Neuronal stem cell (in vitro differentiated cells): ENCODE results near the gene DIP2B.

Source experiments
- DNase-seq: peaks from one replicate; pipeline ENCODE4 v3.0.0-alpha.2; 2013; ENCODE audit warnings: low spot score
- H2AFZ ChIP-seq: one replicate; pipeline ENCODE4 v1.6.1; 2013; ENCODE audit warnings: mild to moderate bottlenecking, low read length, inconsistent platforms
- H2AK5ac ChIP-seq: 2 replicates; pipeline ENCODE4 v1.6.1; 2013; ENCODE audit warnings: low read depth, mild to moderate bottlenecking, inconsistent platforms, low read length, moderate library complexity, mixed read lengths
- H2BK120ac ChIP-seq: 2 replicates; pipeline ENCODE4 v1.6.1; 2013; ENCODE audit warnings: low read depth, mild to moderate bottlenecking, inconsistent platforms, low read length, moderate library complexity, mixed read lengths
- H2BK12ac ChIP-seq: one replicate; pipeline ENCODE4 v1.6.1; 2013; ENCODE audit warnings: low read length, inconsistent platforms
- H2BK15ac ChIP-seq: 2 replicates; pipeline ENCODE4 v1.6.1; 2013; ENCODE audit warnings: mild to moderate bottlenecking, low read length, inconsistent platforms, mixed read lengths
- H2BK5ac ChIP-seq: one replicate; pipeline ENCODE4 v1.6.1; 2013; ENCODE audit warnings: inconsistent platforms, mild to moderate bottlenecking, low read length, moderate library complexity
- H3K14ac ChIP-seq: one replicate; pipeline ENCODE4 v1.6.1; 2013; ENCODE audit warnings: low read length, inconsistent platforms
- H3K18ac ChIP-seq: 2 replicates; pipeline ENCODE4 v1.6.1; 2013; ENCODE audit warnings: low read length, inconsistent platforms
- H3K23ac ChIP-seq: 2 replicates; pipeline ENCODE4 v1.6.1; 2013; ENCODE audit warnings: low read depth, mild to moderate bottlenecking, mixed read lengths, low read length, inconsistent platforms; ENCODE audit not compliant: poor library complexity
- H3K27ac ChIP-seq: replicated peaks from 3 replicates; pipeline ENCODE4 v1.5.1; 2013; ENCODE audit warnings: low read length, inconsistent platforms
- H3K27me3 ChIP-seq, 3 experiments: 2 replicates each; pipeline ENCODE4 v1.6.1; 2013; ENCODE audit warnings: low read length in 3 of 3, mild to moderate bottlenecking in 2 of 3, inconsistent platforms in 1 of 3, low read depth in 1 of 3, mixed read lengths in 1 of 3, moderate library complexity in 1 of 3; ENCODE audit not compliant: control insufficient read depth in 3 of 3, insufficient read depth in 3 of 3
- H3K36me3 ChIP-seq, 2 donors: replicated peaks in 1 of 2; 2 replicates each; pipeline ENCODE4 v1.6.1; 2013; ENCODE audit warnings: low read length in 2 of 2; ENCODE audit not compliant: control insufficient read depth in 2 of 2, insufficient read depth in 2 of 2
- H3K4ac ChIP-seq: 2 replicates; pipeline ENCODE4 v1.6.1; 2013; ENCODE audit warnings: inconsistent platforms, mild to moderate bottlenecking, low read length, moderate library complexity
- H3K4me1 ChIP-seq, 2 donors: 1 replicate in 1 of 2; 2 replicates in 1 of 2; pipeline ENCODE4 v1.6.1; 2013; ENCODE audit warnings: low read length in 2 of 2, low read depth in 1 of 2; ENCODE audit not compliant: control insufficient read depth in 2 of 2, insufficient read depth in 1 of 2
- H3K4me2 ChIP-seq: one replicate; pipeline ENCODE4 v1.6.1; 2013; ENCODE audit warnings: mild to moderate bottlenecking, low read length, inconsistent platforms; ENCODE audit not compliant: insufficient read depth, poor library complexity, severe bottlenecking
- H3K4me3 ChIP-seq, 2 donors: 2 replicates each; pipeline ENCODE4 v1.5.1; 2013; ENCODE audit warnings: low read length in 2 of 2, mild to moderate bottlenecking in 2 of 2, inconsistent platforms in 1 of 2, moderate library complexity in 1 of 2
- H3K79me1 ChIP-seq: one replicate; pipeline ENCODE4 v1.6.1; 2013; ENCODE audit warnings: low read depth, mild to moderate bottlenecking, inconsistent platforms, low read length, moderate library complexity
- H3K9ac ChIP-seq: one replicate; pipeline ENCODE4 v1.6.1; 2013; ENCODE audit warnings: mild to moderate bottlenecking, low read depth, low read length, inconsistent platforms; ENCODE audit not compliant: poor library complexity
- H3K9me3 ChIP-seq, 2 donors: replicated peaks in 1 of 2; 2 replicates each; pipeline versions ENCODE3 to v1.6.1; 2013; ENCODE audit warnings: low read length in 2 of 2, mild to moderate bottlenecking in 2 of 2, inconsistent platforms in 1 of 2, low read depth in 1 of 2, mixed read lengths in 1 of 2, moderate library complexity in 1 of 2; ENCODE audit not compliant: control insufficient read depth in 2 of 2, insufficient read depth in 1 of 2
- H4K8ac ChIP-seq: one replicate; pipeline ENCODE4 v1.6.1; 2013; ENCODE audit warnings: low read depth, mild to moderate bottlenecking, inconsistent platforms, low read length, moderate library complexity
- H4K91ac ChIP-seq: one replicate; pipeline ENCODE4 v1.6.1; 2013; ENCODE audit warnings: low read length, low read depth, mild to moderate bottlenecking, inconsistent platforms; ENCODE audit not compliant: poor library complexity
- WGBS, 2 donors: extraction: QIAGEN DNeasy Blood & Tissue Kit; methylation state at CpG; one replicate each; pipeline ENCODE4 v1.1.7; 2013; ENCODE audit warnings: missing lambda C conversion rate in 2 of 2, mixed read lengths in 1 of 2; ENCODE audit not compliant: insufficient read length in 2 of 2, insufficient replicate concordance in 1 of 2; ENCODE audit errors: extremely low coverage in 2 of 2; 5-methylcytosine and 5-hydroxymethylcytosine counted together

Gene DIP2B

DNA sequence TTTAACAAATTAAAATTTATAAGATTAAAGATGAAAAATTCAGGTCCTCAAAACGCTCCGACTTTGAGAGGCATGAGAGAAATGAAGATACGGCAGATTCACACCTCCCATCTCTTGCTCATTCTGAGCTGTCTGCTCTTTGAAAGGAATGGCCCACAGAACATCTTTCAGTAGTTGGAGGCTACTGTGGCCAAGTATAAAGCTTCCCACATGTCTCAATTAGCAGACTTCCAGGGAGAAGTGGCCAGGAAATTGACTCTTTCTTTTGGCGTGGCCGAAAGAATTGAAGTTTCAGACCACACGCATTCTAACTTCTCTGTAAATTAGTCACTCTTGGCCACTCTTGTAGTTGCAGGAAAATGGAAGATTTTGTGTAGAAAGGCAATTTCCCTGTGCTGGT is 129.2 kb downstream of the DIP2B start:
- H3K27me3 ChIP-seq, result no peaks in the 10 kb centered on the region
- H2BK12ac ChIP-seq, result no peak overlapping the region
- H4K91ac ChIP-seq, result no peak overlapping the region
- no peak overlapping the region for H3K18ac ChIP-seq
- no peak overlapping the region for H3K4ac ChIP-seq
- no peak overlapping the region for H2BK120ac ChIP-seq
- no peak overlapping the region for H3K4me3 ChIP-seq
- H3K79me1 ChIP-seq, result no peaks in the 10 kb centered on the region
- no peak overlapping the region for H2AFZ ChIP-seq
- H2BK5ac ChIP-seq, result no peak overlapping the region
- no peak overlapping the region for H3K23ac ChIP-seq
- no peak overlapping the region for H3K4me2 ChIP-seq
- peaks cover 2 to 6% of the 10 kb centered on the region in 2 donors for H3K4me1 ChIP-seq
- H3K9me3 ChIP-seq, result no peaks in the 10 kb centered on the region
- H2BK15ac ChIP-seq, result no peak overlapping the region
- H3K27ac ChIP-seq, result no peak overlapping the region
- peaks cover 0 to 20% of the 10 kb centered on the region in 2 donors for H3K36me3 ChIP-seq
- DNase-seq, result no peak
- no peak overlapping the region for H3K9ac ChIP-seq
- H2AK5ac ChIP-seq, result no peak overlapping the region
- no peak overlapping the region for H4K8ac ChIP-seq
- WGBS, 2 donors, result no CpG with 5 or more reads among the region's 6 CpGs
- H3K14ac ChIP-seq, result no peak overlapping the region

DNA sequence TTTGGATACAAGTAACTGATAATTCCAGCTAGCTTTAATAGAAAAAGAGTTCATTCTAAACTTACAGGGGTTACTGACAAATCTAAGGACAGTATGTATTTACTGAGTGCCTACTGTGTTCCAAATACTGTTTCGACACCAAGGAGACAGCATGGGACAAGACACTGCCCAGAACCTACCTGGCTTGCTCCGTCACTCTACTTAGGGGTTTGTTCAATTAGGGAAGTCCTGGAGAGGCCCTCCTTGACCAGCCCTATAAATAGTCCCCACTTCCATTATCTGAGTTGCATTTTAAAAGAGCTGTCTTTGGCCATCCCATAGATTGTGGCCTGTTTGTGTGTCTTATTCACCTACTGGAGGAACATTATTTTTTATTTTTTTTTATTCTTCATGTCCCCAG is 129.6 kb downstream of the DIP2B start:
- WGBS, 2 donors, result no CpG with 5 or more reads among the region's 2 CpGs
- H2AFZ ChIP-seq, result no peak overlapping the region

DNA sequence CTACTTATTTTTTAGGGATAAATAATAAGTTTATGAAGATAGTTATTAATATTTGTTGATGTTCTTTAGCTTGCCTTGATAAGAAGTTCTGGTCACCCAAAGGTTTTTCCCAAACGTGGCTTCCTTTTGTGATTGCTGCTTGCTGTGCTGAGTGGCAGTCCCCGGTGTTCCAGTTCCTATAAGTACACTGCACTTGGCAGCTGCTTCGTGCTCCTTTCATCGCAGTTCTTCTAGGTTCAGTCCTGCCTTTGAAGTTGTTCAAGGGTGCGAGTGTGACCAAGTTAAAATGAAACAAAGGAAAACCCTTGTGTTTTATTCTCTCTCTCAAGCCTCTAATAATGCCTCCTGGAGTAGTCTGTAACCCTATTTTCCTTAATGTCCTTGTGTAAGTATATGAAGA is 130.6 kb downstream of the DIP2B start:
- Histone ChIP-seq H3K79me1 (no peaks in the 10 kb centered on the region), H3K4ac (no peak overlapping the region), H2BK120ac (no peak overlapping the region), H3K18ac (no peak overlapping the region), H3K36me3 (peaks cover 0 to 14% of the 10 kb centered on the region in 2 donors), H2AFZ (no peak overlapping the region), H3K27me3 (no peaks in the 10 kb centered on the region), H3K9me3 (no peaks in the 10 kb centered on the region), H2BK5ac (no peak overlapping the region), H2BK12ac (no peak overlapping the region), H4K8ac (no peak overlapping the region), H3K14ac (no peak overlapping the region), H3K23ac (no peak overlapping the region), H2AK5ac (no peak overlapping the region), H4K91ac (no peak overlapping the region), H3K4me1 (peaks cover 2 to 6% of the 10 kb centered on the region in 2 donors), H3K4me2 (no peak overlapping the region), H3K27ac (no peak overlapping the region), H2BK15ac (no peak overlapping the region), H3K9ac (no peak overlapping the region), H3K4me3 (no peak overlapping the region)
- no peak for DNase-seq
- WGBS, 2 donors, result no CpG with 5 or more reads among the region's 5 CpGs

More for the DNA sequence above, 129.6 kb downstream of the DIP2B start:
- no peak overlapping the region for H2BK120ac ChIP-seq
- no peak overlapping the region for H4K8ac ChIP-seq
- no peak overlapping the region for H2AK5ac ChIP-seq
- H4K91ac ChIP-seq, result no peak overlapping the region
- no peaks in the 10 kb centered on the region for H3K79me1 ChIP-seq
- H2BK5ac ChIP-seq, result no peak overlapping the region
- H3K9me3 ChIP-seq, result no peaks in the 10 kb centered on the region
- H3K9ac ChIP-seq, result no peak overlapping the region
- peaks cover 0 to 17% of the 10 kb centered on the region in 2 donors for H3K36me3 ChIP-seq
- no peaks in the 10 kb centered on the region for H3K27me3 ChIP-seq
- H3K4ac ChIP-seq, result no peak overlapping the region
- no peak overlapping the region for H3K18ac ChIP-seq
- H3K14ac ChIP-seq, result no peak overlapping the region
- H2BK15ac ChIP-seq, result no peak overlapping the region
- H3K4me2 ChIP-seq, result no peak overlapping the region
- no peak overlapping the region for H3K4me3 ChIP-seq
- H3K23ac ChIP-seq, result no peak overlapping the region
- H2BK12ac ChIP-seq, result no peak overlapping the region
- no peak for DNase-seq
- H3K27ac ChIP-seq, result no peak overlapping the region
- peaks cover 2 to 6% of the 10 kb centered on the region in 2 donors for H3K4me1 ChIP-seq

DNA sequence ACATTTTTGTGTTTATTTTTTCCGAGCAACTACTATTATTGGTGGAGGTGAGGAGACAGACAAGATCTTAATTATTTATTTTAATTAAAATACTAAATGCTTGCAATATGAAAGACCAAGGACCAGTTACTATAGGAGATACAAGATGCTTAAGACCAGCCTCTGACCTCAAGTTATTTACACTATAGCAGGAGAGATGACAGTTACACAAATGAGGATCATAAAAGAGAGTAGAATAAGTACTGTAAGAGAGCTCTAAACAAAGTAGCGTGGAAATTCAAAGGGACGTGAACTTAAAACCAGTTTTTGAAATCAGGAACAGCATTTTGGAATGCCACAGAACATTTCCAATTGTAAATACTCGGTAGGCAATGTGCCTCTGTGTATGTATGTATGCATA is 131.1 kb downstream of the DIP2B start:
- Histone ChIP-seq H3K4me1 (peaks cover 2 to 6% of the 10 kb centered on the region in 2 donors), H3K9ac (no peak overlapping the region), H2AK5ac (no peak overlapping the region), H2BK15ac (no peak overlapping the region), H3K9me3 (no peaks in the 10 kb centered on the region), H3K27me3 (no peaks in the 10 kb centered on the region), H4K8ac (no peak overlapping the region), H3K14ac (no peak overlapping the region), H3K4ac (no peak overlapping the region), H2AFZ (no peak overlapping the region), H3K4me2 (no peak overlapping the region), H3K36me3 (peaks cover 0 to 14% of the 10 kb centered on the region in 2 donors), H2BK12ac (no peak overlapping the region), H2BK120ac (no peak overlapping the region), H3K18ac (no peak overlapping the region), H3K79me1 (no peaks in the 10 kb centered on the region), H4K91ac (no peak overlapping the region), H3K27ac (no peak overlapping the region), H3K4me3 (no peak overlapping the region), H3K23ac (no peak overlapping the region), H2BK5ac (no peak overlapping the region)
- DNase-seq, result no peak
- no CpG with 5 or more reads among the region's 4 CpGs for WGBS, 2 donors
